ENCODE results near the gene RBM39. TPM values are rescaled to one million over a fixed set of nuclear protein-coding genes. Genes with fewer than 3 reads are reported as not detected.
A peak's percentile ranks its signal among the peaks of the same experiment; 100 is the strongest.

RBM39 gene
- total and polyA plus RNA-seq, 2 experiments from 2014 or later: 259 to 413 TPM

GRCh38 chr20:35711588-35712209 lies 30.4 kb downstream of the RBM39 start:
- Mint-ChIP-seq H3K4me1 (no peaks in the 10 kb centered on the region), H3K36me3 (ENCODE audit: low read depth) (peaks cover 99% of the 10 kb centered on the region), H3K27ac (peak overlapping the region; percentile 54), H3K9me3 (no peaks in the 10 kb centered on the region), H3K27me3 (ENCODE audit: insufficient read depth, low read depth, poor library complexity) (peaks cover 10% of the 10 kb centered on the region), H3K4me3 (no peak overlapping the region)
- Histone ChIP-seq H3K4me2 (no peak overlapping the region), H3K27me3 (ENCODE audit: insufficient read depth) (no peaks in the 10 kb centered on the region), H3K4me3 (no peak overlapping the region), H4K20me1 (replicated peaks; ENCODE audit: insufficient read depth) (peaks cover 64% of the 10 kb centered on the region), H3K27ac (ENCODE audit: low read depth) (peak overlapping the region; percentile 50; the same call in 1 of the 2 replicates), H3K4me1 (ENCODE audit: insufficient read depth) (no peaks in the 10 kb centered on the region), H3K9me2 (ENCODE audit: insufficient read depth) (no peaks in the 10 kb centered on the region), H3F3A (replicated peaks; ENCODE audit: low read depth) (peaks cover 46% of the 10 kb centered on the region), H2AFZ (no peak overlapping the region), H3K79me2 (replicated peaks; ENCODE audit: insufficient read depth) (peaks cover 73% of the 10 kb centered on the region), H3K36me3 (ENCODE audit: insufficient read depth) (peaks cover 96% of the 10 kb centered on the region)
- ATAC-seq: no peak
- TF ChIP-seq EZH2 (IDR thresholded peaks at IDR 0.05; ENCODE audit: low read depth, unreplicated experiment) (no peak), STAT1 (IDR thresholded peaks at IDR 0.05; ENCODE audit: unreplicated experiment) (no peak), CTCF (conservative IDR thresholded peaks at IDR 0.05; ENCODE audit: low read depth in 2 of 2) (no peak), NANOG (IDR thresholded peaks at IDR 0.05; ENCODE audit: borderline replicate concordance) (no peak), REST (IDR thresholded peaks at IDR 0.05; ENCODE audit: unreplicated experiment) (no peak), ZNF114 (CRISPR knock-in tag; IDR thresholded peaks at IDR 0.05) (no peak), ZNF331 (CRISPR knock-in tag; IDR thresholded peaks at IDR 0.05; ENCODE audit: low read depth) (no peak), ZNF462 (CRISPR knock-in tag; IDR thresholded peaks at IDR 0.05) (no peak), CREB1 (CRISPR knock-in tag; IDR thresholded peaks at IDR 0.05; ENCODE audit: low read depth) (no peak), JUNB (IDR thresholded peaks at IDR 0.05; ENCODE audit: unreplicated experiment) (no peak), ETS1 (IDR thresholded peaks at IDR 0.05) (no peak), EZH2phosphoT487 (IDR thresholded peaks at IDR 0.05; ENCODE audit: unreplicated experiment) (no peak), POLR2AphosphoS5 (IDR thresholded peaks at IDR 0.05; ENCODE audit: low read depth) (no peak)
- no peak for DNase-seq (ENCODE audit: low spot score)

All from GM23338 (cell line).